Thyroid gland (tissue), 4 donors: ENCODE measurements around the gene HEG1. TPM values are rescaled to one million over a fixed set of nuclear protein-coding genes. Genes with fewer than 3 reads are reported as not detected.

Experiments
- DNase-seq, 2 donors: peaks; one replicate each; pipeline ENCODE4 v3.0.0-alpha.2; 2019
- H3K27ac ChIP-seq, 3 donors: fragments of 200-600 bp; sonication (generic); 1 replicate in 2 of 3; 2 replicates in 1 of 3; pipeline ENCODE4 v1.5.1; 2016 to 2019; ENCODE audit warnings: mild to moderate bottlenecking in 1 of 3, moderate library complexity in 1 of 3
- H3K27me3 ChIP-seq: fragments of 200-600 bp; sonication (generic); one replicate; pipeline ENCODE4 v1.5.1; 2019
- H3K36me3 ChIP-seq, 2 donors: fragments of 200-600 bp; sonication (generic); one replicate each; pipeline ENCODE4 v1.5.1; 2016 to 2019
- H3K4me1 ChIP-seq, 2 donors: fragments of 200-600 bp; sonication (generic); one replicate each; pipeline ENCODE4 v1.5.1; 2017 to 2019
- H3K4me3 ChIP-seq, 3 donors: fragments of 200-600 bp; sonication (generic); replicated peaks in 1 of 3; 1 replicate in 2 of 3; 2 replicates in 1 of 3; pipeline ENCODE4 v1.5.1; 2016; ENCODE audit warnings: mild to moderate bottlenecking in 1 of 3
- H3K9me3 ChIP-seq: fragments of 200-600 bp; sonication (generic); one replicate; pipeline ENCODE4 v1.5.1; 2017
- POLR2A ChIP-seq, 2 donors: fragments of 450-650 bp; IDR thresholded peaks; one replicate each; pipeline ENCODE4 v1.6.1; 2017; ENCODE audit warnings: antibody characterized with exemption in 2 of 2, mild to moderate bottlenecking in 2 of 2, moderate library complexity in 1 of 2
- WGBS, 2 donors: methylation state at CpG; one replicate each; pipeline ENCODE4 v1.1.5; 2017; 5-methylcytosine and 5-hydroxymethylcytosine counted together
- intact Hi-C: fragments of 100-400 bp; cut with DNase I; formaldehyde crosslinking; loops from one replicate; pipeline ENCODE4 v1.15.1; 2023
- total RNA-seq, 4 donors: library from RNA; depleted of rRNA; stranded (reverse); fragments of >200 nt; gene quantifications; one replicate each; pipeline ENCODE4 v1.2.3, GENCODE V29; 2016
- TF ChIP-seq, protein P1 (sequence below), 6 experiments: fragments of 200-600 bp in 3 of 6; fragments of 450-650 bp in 3 of 6; sonication (generic) in 3 of 6; IDR thresholded peaks; one replicate each; pipeline ENCODE4 v1.5.1; 2016 to 2019; ENCODE audit warnings: antibody characterized with exemption in 6 of 6, mild to moderate bottlenecking in 2 of 6, inconsistent platforms in 1 of 6, moderate library complexity in 1 of 6

Gene HEG1
- total RNA-seq, 4 donors from 2014 or later = 91.4 to 266 (median 199) TPM

DNA sequence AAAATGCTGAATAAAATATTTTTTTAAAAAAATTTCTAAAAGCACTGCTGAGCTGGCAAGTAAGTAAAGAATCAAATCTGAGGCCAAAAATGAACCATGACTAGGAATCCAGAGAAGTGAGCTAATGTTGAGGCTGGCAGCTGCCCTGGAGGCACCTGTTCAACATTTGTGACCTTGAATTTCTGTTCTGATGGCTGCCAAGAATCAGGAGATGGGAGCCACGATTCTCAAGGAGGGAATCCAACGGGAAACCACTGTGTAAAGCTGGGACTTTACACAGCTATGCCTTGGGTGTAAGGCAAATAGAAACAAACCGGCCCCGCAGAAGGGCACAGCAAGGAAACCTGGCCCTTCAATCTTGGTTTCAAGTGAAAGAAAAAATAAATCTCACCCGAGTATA, 22.7 kb downstream of the HEG1 start:
- 73 to 83% methylated on average over 5 of the region's 5 CpGs for WGBS, 2 donors
- peaks cover 6 to 11% of the 10 kb centered on the region in 2 donors for H3K36me3 ChIP-seq
- no peaks in the 10 kb centered on the region for H3K27me3 ChIP-seq
- H3K27ac ChIP-seq = peak overlapping the region in 2 of 3 donors; percentile 63 to 69
- no peak overlapping the region for H3K4me3 ChIP-seq
- intact Hi-C loops = no loop called here
- H3K4me1 ChIP-seq = peaks cover 18 to 45% of the 10 kb centered on the region in 2 donors
- H3K9me3 ChIP-seq = no peaks in the 10 kb centered on the region
- DNase-seq = peak in 1 of 2 donors; percentile 30
- TF ChIP-seq, protein P1, sequence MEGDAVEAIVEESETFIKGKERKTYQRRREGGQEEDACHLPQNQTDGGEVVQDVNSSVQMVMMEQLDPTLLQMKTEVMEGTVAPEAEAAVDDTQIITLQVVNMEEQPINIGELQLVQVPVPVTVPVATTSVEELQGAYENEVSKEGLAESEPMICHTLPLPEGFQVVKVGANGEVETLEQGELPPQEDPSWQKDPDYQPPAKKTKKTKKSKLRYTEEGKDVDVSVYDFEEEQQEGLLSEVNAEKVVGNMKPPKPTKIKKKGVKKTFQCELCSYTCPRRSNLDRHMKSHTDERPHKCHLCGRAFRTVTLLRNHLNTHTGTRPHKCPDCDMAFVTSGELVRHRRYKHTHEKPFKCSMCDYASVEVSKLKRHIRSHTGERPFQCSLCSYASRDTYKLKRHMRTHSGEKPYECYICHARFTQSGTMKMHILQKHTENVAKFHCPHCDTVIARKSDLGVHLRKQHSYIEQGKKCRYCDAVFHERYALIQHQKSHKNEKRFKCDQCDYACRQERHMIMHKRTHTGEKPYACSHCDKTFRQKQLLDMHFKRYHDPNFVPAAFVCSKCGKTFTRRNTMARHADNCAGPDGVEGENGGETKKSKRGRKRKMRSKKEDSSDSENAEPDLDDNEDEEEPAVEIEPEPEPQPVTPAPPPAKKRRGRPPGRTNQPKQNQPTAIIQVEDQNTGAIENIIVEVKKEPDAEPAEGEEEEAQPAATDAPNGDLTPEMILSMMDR (IDR thresholded peaks at IDR 0.05) = no peak
- no peak for TF ChIP-seq POLR2A (IDR thresholded peaks at IDR 0.05)

DNA sequence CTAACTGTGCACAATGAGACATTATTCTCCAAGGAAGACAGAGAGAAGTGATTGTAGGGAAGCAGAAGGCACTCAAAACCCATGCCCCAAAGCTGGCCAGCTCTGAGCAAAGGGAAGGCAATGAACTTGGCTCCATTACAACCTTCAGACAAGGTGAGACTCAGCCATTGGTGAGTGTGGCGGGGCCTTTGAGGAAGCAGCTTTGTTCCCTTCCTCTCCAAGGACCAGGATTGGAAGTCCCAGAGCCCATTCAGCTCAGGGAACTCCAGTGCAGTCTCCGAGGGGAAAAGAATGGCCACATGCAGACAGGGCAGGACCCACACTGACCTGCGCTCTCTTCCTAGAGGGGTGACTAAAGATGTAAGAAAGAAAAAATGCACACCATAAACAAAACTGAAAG, 23.1 kb downstream of the HEG1 start:
- H3K4me1 ChIP-seq = peaks cover 15 to 45% of the 10 kb centered on the region in 2 donors
- TF ChIP-seq, protein P1 (IDR thresholded peaks at IDR 0.05) = no peak
- no peak for TF ChIP-seq POLR2A (IDR thresholded peaks at IDR 0.05)
- WGBS, 2 donors = 84 to 90% methylated on average over 3 of the region's 3 CpGs
- no peaks in the 10 kb centered on the region for H3K9me3 ChIP-seq
- intact Hi-C loops = no loop called here
- H3K4me3 ChIP-seq = no peak overlapping the region
- no peaks in the 10 kb centered on the region for H3K27me3 ChIP-seq
- H3K27ac ChIP-seq = peak overlapping the region; percentile 6 to 69 (median 63)
- H3K36me3 ChIP-seq = peaks cover 9 to 15% of the 10 kb centered on the region in 2 donors
- no peak for DNase-seq

DNA sequence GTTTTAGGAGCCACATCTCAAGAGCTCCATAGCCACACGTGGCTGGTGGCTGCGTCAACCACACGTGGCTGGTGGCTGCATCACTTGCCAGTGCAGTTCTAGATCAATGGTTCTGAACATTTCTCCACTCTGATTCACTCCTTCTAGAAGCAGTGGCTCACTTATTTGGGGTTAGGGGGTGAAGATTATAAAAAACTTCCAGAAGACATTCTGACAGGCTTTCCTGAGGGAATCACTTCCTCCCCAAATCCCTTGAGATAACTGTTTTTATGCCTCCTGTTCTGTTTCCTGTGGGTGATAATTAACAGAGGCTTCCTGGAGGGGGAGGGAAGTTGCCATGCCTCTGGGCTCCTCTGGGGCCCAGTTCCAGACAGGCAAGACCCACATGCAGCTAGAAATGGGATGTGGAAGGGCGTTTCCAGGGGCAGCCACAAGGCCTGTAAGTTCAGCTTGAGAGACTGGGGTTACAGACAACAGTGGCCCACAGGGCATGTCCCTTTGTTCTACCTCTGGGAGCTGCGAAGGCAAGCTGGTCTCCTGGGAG, 23.6 kb downstream of the HEG1 start:
- H3K4me1 ChIP-seq = peaks cover 15 to 41% of the 10 kb centered on the region in 2 donors
- peaks cover 12 to 21% of the 10 kb centered on the region in 2 donors for H3K36me3 ChIP-seq
- no peaks in the 10 kb centered on the region for H3K27me3 ChIP-seq
- peak overlapping the region; percentile 6 to 69 (median 63) for H3K27ac ChIP-seq
- no peaks in the 10 kb centered on the region for H3K9me3 ChIP-seq
- H3K4me3 ChIP-seq = no peak overlapping the region
- TF ChIP-seq POLR2A (IDR thresholded peaks at IDR 0.05) = no peak
- TF ChIP-seq, protein P1 (IDR thresholded peaks at IDR 0.05) = no peak
- intact Hi-C loops = no loop called here
- WGBS, 2 donors = 36 to 56% methylated on average over 5 of the region's 5 CpGs
- peak in 1 of 2 donors; percentile 56 for DNase-seq

DNA sequence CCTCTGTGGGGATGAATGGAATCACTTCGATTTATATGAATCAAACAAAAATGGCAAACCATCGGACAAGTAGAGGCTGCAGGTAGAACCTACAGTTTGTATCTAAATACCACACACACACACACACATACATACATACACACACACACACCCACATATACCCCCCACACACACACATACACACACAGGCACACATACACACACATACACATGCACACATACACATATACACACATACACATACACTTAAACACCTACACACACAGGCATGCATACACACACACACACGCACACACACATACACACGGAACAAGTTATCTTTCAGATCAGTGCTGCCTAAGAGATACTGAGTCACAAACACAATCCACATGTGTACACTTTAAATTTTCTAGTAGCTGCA, 24.3 kb downstream of the HEG1 start:
- no peak overlapping the region for H3K4me3 ChIP-seq
- 82 to 83% methylated on average over 4 of the region's 4 CpGs for WGBS, 2 donors
- peak overlapping the region in 2 of 3 donors; percentile 63 to 69 for H3K27ac ChIP-seq
- H3K4me1 ChIP-seq = peaks cover 15 to 40% of the 10 kb centered on the region in 2 donors
- no peaks in the 10 kb centered on the region for H3K27me3 ChIP-seq
- TF ChIP-seq, protein P1 (IDR thresholded peaks at IDR 0.05) = no peak
- no peak for TF ChIP-seq POLR2A (IDR thresholded peaks at IDR 0.05)
- H3K9me3 ChIP-seq = no peaks in the 10 kb centered on the region
- intact Hi-C loops = no loop called here
- DNase-seq = no peak
- H3K36me3 ChIP-seq = peaks cover 18 to 27% of the 10 kb centered on the region in 2 donors

DNA sequence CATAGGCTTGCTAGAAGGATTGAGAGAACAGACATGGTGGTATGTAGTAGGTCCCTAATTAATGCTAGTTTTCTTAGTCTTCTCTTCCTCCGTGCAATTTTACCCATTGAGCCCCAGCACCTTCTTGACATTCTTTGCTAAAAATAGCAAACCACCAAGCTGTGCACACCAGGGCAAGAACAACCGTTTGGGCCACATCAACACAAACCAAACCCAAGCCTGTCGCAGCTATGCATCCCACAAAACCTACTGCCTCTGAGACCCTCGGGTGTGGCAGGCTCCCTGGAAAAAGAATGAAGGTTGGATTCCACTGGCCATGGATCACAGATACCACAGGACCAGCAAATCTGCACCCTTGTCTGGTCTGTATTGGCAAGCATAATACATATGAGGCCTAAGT, 27.1 kb downstream of the HEG1 start:
- no peak for TF ChIP-seq POLR2A (IDR thresholded peaks at IDR 0.05)
- TF ChIP-seq, protein P1 (IDR thresholded peaks at IDR 0.05) = no peak
- Histone ChIP-seq H3K4me3 (no peak overlapping the region), H3K27me3 (no peaks in the 10 kb centered on the region), H3K27ac (peak overlapping the region in 2 of 3 donors; percentile 39 to 51), H3K36me3 (peaks cover 24 to 33% of the 10 kb centered on the region in 2 donors), H3K9me3 (no peaks in the 10 kb centered on the region), H3K4me1 (peaks cover 33 to 63% of the 10 kb centered on the region in 2 donors)
- DNase-seq = no peak
- intact Hi-C loops = no loop called here
- WGBS, 2 donors = 65% methylated on average over 4 of the region's 4 CpGs
